Measurements from ENCODE around the gene REPS1.

DNA sequence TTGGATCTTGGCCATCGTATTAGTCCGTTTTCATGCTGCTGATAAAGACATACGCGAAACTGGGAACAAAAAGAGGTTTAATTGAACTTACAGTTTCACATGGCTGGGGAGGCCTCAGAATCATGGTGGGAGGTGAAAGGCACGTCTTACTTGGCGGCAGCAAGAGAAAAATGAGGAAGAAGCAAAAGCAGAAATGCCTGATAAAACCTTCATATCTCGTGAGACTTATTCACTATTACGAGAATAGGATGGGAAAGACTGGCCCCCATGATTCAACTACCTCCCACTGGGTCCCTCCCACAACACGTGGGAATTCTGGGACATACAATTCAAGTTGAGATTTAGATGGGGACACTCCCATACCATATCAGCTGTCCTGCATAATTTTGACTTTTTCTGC is 20.1 kb upstream of the REPS1 start:
- TF ChIP-seq, protein P1, sequence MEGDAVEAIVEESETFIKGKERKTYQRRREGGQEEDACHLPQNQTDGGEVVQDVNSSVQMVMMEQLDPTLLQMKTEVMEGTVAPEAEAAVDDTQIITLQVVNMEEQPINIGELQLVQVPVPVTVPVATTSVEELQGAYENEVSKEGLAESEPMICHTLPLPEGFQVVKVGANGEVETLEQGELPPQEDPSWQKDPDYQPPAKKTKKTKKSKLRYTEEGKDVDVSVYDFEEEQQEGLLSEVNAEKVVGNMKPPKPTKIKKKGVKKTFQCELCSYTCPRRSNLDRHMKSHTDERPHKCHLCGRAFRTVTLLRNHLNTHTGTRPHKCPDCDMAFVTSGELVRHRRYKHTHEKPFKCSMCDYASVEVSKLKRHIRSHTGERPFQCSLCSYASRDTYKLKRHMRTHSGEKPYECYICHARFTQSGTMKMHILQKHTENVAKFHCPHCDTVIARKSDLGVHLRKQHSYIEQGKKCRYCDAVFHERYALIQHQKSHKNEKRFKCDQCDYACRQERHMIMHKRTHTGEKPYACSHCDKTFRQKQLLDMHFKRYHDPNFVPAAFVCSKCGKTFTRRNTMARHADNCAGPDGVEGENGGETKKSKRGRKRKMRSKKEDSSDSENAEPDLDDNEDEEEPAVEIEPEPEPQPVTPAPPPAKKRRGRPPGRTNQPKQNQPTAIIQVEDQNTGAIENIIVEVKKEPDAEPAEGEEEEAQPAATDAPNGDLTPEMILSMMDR (IDR thresholded peaks at IDR 0.05; ENCODE audit: poor library complexity) = no peak
- TF ChIP-seq EZH2 (IDR thresholded peaks at IDR 0.05; ENCODE audit: borderline replicate concordance) = no peak
